Right lobe of liver (tissue), 6 donors: ENCODE measurements around the gene AP3S2. TPM values are rescaled to one million over a fixed set of nuclear protein-coding genes. Genes with fewer than 3 reads are reported as not detected.

Experiments
- ATAC-seq, 4 donors: fragments of 200-7000 bp; cut with Tn5 transposase; one replicate each; pipeline ENCODE4 v1.9.1; 2020; ENCODE audit warnings: mild to moderate bottlenecking in 4 of 4, moderate library complexity in 4 of 4
- DNase-seq, 3 donors: peaks; one replicate each; pipeline ENCODE4 v3.0.0-alpha.2; 2020
- H3K27ac ChIP-seq, 3 donors: fragments of 200-600 bp; one replicate each; pipeline ENCODE4 v1.8.0; 2022
- H3K27me3 ChIP-seq, 2 donors: fragments of 200-600 bp; one replicate each; pipeline ENCODE4 v1.8.0; 2022
- H3K36me3 ChIP-seq, 4 donors: fragments of 200-600 bp; sonication (generic) in 1 of 4; one replicate each; pipeline versions ENCODE4 v1.5.1 to v1.8.0; 2017 to 2022; ENCODE audit warnings: control low read depth in 1 of 4
- H3K4me1 ChIP-seq, 4 donors: fragments of 200-600 bp; sonication (generic) in 1 of 4; one replicate each; pipeline versions ENCODE4 v1.5.1 to v1.8.0; 2017 to 2022; ENCODE audit warnings: control low read depth in 1 of 4
- H3K4me3 ChIP-seq, 3 donors: fragments of 200-600 bp; one replicate each; pipeline ENCODE4 v1.8.0; 2022
- H3K9me3 ChIP-seq, 4 donors: fragments of 200-600 bp; sonication (generic) in 1 of 4; one replicate each; pipeline versions ENCODE4 v1.5.1 to v1.8.0; 2017 to 2022; ENCODE audit warnings: control low read depth in 1 of 4
- POLR2A ChIP-seq: fragments of 450-650 bp; IDR thresholded peaks from one replicate; pipeline ENCODE4 v1.6.1; 2017; ENCODE audit warnings: antibody characterized with exemption, mild to moderate bottlenecking
- WGBS: methylation state at CpG from one replicate; pipeline ENCODE4 v1.1.6; 2018; ENCODE audit warnings: low coverage, low lambda C conversion rate; ENCODE audit not compliant: insufficient coverage; ENCODE audit errors: missing lambda C conversion rate; 5-methylcytosine and 5-hydroxymethylcytosine counted together
- intact Hi-C, 2 donors: fragments of 100-400 bp; cut with DNase I; formaldehyde crosslinking; loops; one replicate each; pipeline versions ENCODE4 v1.11.2 to v1.14.1; 2022
- total RNA-seq, 6 experiments: library from RNA; depleted of rRNA in 2 of 6; stranded (reverse); fragments of >200 nt in 2 of 6; fragmentation: NEBNext Ultra II Directional in 3 of 6; extraction: Animal tissue kit (Norgen Biotek cat#: 25700) in 3 of 6; gene quantifications; one replicate each; pipeline versions ENCODE4 v1.1.0 to v1.2.4, GENCODE V29; 2016 to 2023
- TF ChIP-seq, protein P1 (sequence below), 4 donors: fragments of 200-600 bp in 3 of 4; fragments of 450-650 bp in 1 of 4; IDR thresholded peaks; one replicate each; pipeline versions ENCODE4 v1.5.1 to v1.8.0; 2016 to 2022; ENCODE audit warnings: antibody characterized with exemption in 4 of 4, mild to moderate bottlenecking in 2 of 4
- donor health status: DM: no; HTN: yes; CAD: no.
- donor health status: DM: no; HTN: no; CAD: no.
- donor health status: DM: no; HTN: no; CAD: no.
- donor health status: DM: no; HTN: yes; CAD: no.
- donor health status: DM: no; HTN: yes; CAD: no.

The AP3S2 gene
- total RNA-seq, 6 experiments from 2014 or later, result 23.2 to 45.7 (median 27.2) TPM

GRCh38 chr15:89797678-89798201 lies 96.1 kb downstream of the AP3S2 start:
- 88% methylated on average over 3 of the region's 4 CpGs for WGBS
- no peak for TF ChIP-seq POLR2A
- TF ChIP-seq, protein P1, sequence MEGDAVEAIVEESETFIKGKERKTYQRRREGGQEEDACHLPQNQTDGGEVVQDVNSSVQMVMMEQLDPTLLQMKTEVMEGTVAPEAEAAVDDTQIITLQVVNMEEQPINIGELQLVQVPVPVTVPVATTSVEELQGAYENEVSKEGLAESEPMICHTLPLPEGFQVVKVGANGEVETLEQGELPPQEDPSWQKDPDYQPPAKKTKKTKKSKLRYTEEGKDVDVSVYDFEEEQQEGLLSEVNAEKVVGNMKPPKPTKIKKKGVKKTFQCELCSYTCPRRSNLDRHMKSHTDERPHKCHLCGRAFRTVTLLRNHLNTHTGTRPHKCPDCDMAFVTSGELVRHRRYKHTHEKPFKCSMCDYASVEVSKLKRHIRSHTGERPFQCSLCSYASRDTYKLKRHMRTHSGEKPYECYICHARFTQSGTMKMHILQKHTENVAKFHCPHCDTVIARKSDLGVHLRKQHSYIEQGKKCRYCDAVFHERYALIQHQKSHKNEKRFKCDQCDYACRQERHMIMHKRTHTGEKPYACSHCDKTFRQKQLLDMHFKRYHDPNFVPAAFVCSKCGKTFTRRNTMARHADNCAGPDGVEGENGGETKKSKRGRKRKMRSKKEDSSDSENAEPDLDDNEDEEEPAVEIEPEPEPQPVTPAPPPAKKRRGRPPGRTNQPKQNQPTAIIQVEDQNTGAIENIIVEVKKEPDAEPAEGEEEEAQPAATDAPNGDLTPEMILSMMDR (IDR thresholded peaks at IDR 0.05), result no peak
- Histone ChIP-seq H3K27ac (no peak overlapping the region), H3K4me3 (no peak overlapping the region), H3K27me3 (no peaks in the 10 kb centered on the region), H3K4me1 (peaks cover 0 to 19% (median 5%) of the 10 kb centered on the region in 4 donors), H3K36me3 (peaks cover 3 to 78% (median 45%) of the 10 kb centered on the region in 4 donors), H3K9me3 (no peaks in the 10 kb centered on the region)
- DNase-seq (no peak), ATAC-seq (no peak)
- intact Hi-C loops, result no loop called here

GRCh38 chr15:89795996-89796395 lies 97.8 kb downstream of the AP3S2 start:
- TF ChIP-seq POLR2A, result no peak
- TF ChIP-seq, protein P1 (IDR thresholded peaks at IDR 0.05), result no peak
- Histone ChIP-seq H3K4me3 (no peak overlapping the region), H3K27ac (no peak overlapping the region), H3K27me3 (no peaks in the 10 kb centered on the region), H3K36me3 (peaks cover 4 to 81% (median 43%) of the 10 kb centered on the region in 4 donors), H3K4me1 (peaks cover 0 to 17% (median 5%) of the 10 kb centered on the region in 4 donors), H3K9me3 (no peaks in the 10 kb centered on the region)
- DNase-seq, result no peak
- peak in 1 of 4 donors; percentile 42 for ATAC-seq
- intact Hi-C loops, result no loop called here

- Histone ChIP-seq H3K27me3 (no peaks in the 10 kb centered on the region), H3K4me1 (peaks cover 0 to 17% (median 5%) of the 10 kb centered on the region in 4 donors), H3K27ac (peak overlapping the region in 2 of 3 donors; percentile 16 to 45), H3K36me3 (peaks cover 4 to 79% (median 41%) of the 10 kb centered on the region in 4 donors), H3K9me3 (no peaks in the 10 kb centered on the region), H3K4me3 (no peak overlapping the region)
- ATAC-seq (peak; percentile 34 to 64 (median 42)), DNase-seq (no peak)
- no peak for TF ChIP-seq POLR2A
- WGBS, result 24% methylated on average over 4 of the region's 5 CpGs
- intact Hi-C loops, result no loop called here
These were observed 99.1 kb downstream of the AP3S2 start for GRCh38 chr15:89794627-89795241.

- Histone ChIP-seq H3K4me3 (no peak overlapping the region), H3K4me1 (peaks cover 0 to 17% (median 5%) of the 10 kb centered on the region in 4 donors), H3K36me3 (peaks cover 4 to 75% (median 45%) of the 10 kb centered on the region in 4 donors), H3K27me3 (no peaks in the 10 kb centered on the region), H3K9me3 (no peaks in the 10 kb centered on the region), H3K27ac (no peak overlapping the region)
- DNase-seq, result peak in 1 of 3 donors; percentile 45
- 87% methylated on average over 7 of the region's 22 CpGs for WGBS
- peak in 2 of 4 donors; percentile 4 to 12 for ATAC-seq
- TF ChIP-seq, protein P1 (IDR thresholded peaks at IDR 0.05), result no peak
- TF ChIP-seq POLR2A, result no peak
- intact Hi-C loops, result no loop called here
These were observed 101.5 kb downstream of the AP3S2 start for GRCh38 chr15:89792106-89792805.

GRCh38 chr15:89790661-89791060 lies 103.1 kb downstream of the AP3S2 start:
- ATAC-seq (peak in 1 of 4 donors; percentile 4), DNase-seq (peak in 1 of 3 donors; percentile 35)
- WGBS, result 92% methylated on average over 11 of the region's 16 CpGs
- Histone ChIP-seq H3K4me1 (peaks cover 0 to 26% (median 11%) of the 10 kb centered on the region in 4 donors), H3K9me3 (no peaks in the 10 kb centered on the region), H3K36me3 (peaks cover 4 to 62% (median 38%) of the 10 kb centered on the region in 4 donors), H3K27ac (no peak overlapping the region), H3K27me3 (no peaks in the 10 kb centered on the region), H3K4me3 (no peak overlapping the region)
- TF ChIP-seq POLR2A, result no peak
- TF ChIP-seq, protein P1 (IDR thresholded peaks at IDR 0.05), result no peak
- intact Hi-C loops, result no loop called here
